Esophagus squamous epithelium (tissue), 4 donors: ENCODE data around the gene PARD3.

Experiments
- POLR2A ChIP-seq, 4 donors: fragments of 450-650 bp; IDR thresholded peaks; one replicate each; pipeline ENCODE4 v1.6.1; 2017; ENCODE audit warnings: antibody characterized with exemption in 4 of 4, mild to moderate bottlenecking in 4 of 4, moderate library complexity in 3 of 4
- TF ChIP-seq, protein P1 (sequence below), 6 experiments: fragments of 450-650 bp in 4 of 6; fragments of 200-600 bp in 2 of 6; sonication (generic) in 2 of 6; IDR thresholded peaks; one replicate each; pipeline ENCODE4 v1.5.1; 2016 to 2019; ENCODE audit warnings: antibody characterized with exemption in 6 of 6, mild to moderate bottlenecking in 4 of 6, moderate library complexity in 4 of 6

DNA sequence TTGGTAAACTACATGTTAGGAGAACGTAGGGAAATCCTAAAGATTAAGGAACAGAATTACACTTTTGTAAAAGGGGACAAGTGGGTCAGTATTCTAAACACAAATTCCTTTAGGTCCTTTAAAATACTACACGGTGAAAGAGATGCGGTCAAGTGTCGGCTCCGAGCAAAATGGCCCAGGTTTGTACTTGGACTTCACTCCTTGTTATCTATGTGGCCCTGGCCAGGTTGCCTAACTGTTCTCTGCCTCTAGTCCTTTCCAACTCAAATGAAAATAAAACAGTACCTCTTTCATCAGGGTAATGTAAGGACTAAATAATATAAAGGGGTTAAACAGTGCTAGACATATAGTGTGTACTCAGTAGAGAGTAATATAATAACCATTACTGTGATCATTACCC, 344.8 kb downstream of the PARD3 start:
- TF ChIP-seq, protein P1, sequence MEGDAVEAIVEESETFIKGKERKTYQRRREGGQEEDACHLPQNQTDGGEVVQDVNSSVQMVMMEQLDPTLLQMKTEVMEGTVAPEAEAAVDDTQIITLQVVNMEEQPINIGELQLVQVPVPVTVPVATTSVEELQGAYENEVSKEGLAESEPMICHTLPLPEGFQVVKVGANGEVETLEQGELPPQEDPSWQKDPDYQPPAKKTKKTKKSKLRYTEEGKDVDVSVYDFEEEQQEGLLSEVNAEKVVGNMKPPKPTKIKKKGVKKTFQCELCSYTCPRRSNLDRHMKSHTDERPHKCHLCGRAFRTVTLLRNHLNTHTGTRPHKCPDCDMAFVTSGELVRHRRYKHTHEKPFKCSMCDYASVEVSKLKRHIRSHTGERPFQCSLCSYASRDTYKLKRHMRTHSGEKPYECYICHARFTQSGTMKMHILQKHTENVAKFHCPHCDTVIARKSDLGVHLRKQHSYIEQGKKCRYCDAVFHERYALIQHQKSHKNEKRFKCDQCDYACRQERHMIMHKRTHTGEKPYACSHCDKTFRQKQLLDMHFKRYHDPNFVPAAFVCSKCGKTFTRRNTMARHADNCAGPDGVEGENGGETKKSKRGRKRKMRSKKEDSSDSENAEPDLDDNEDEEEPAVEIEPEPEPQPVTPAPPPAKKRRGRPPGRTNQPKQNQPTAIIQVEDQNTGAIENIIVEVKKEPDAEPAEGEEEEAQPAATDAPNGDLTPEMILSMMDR (IDR thresholded peaks at IDR 0.05): no peak
- TF ChIP-seq POLR2A (IDR thresholded peaks at IDR 0.05): no peak
